Measurements from ENCODE around the gene TOR1AIP2. TPM values are rescaled to one million over a fixed set of nuclear protein-coding genes. Genes with fewer than 3 reads are reported as not detected.

TOR1AIP2 gene
- 40.5 and 48.4 TPM in 2 replicates for polyA plus RNA-seq (2011; rRNA removed)
- 109 and 133 TPM in 2 replicates for polyA minus RNA-seq (2011; rRNA and poly(A)+ RNA removed)

DNA sequence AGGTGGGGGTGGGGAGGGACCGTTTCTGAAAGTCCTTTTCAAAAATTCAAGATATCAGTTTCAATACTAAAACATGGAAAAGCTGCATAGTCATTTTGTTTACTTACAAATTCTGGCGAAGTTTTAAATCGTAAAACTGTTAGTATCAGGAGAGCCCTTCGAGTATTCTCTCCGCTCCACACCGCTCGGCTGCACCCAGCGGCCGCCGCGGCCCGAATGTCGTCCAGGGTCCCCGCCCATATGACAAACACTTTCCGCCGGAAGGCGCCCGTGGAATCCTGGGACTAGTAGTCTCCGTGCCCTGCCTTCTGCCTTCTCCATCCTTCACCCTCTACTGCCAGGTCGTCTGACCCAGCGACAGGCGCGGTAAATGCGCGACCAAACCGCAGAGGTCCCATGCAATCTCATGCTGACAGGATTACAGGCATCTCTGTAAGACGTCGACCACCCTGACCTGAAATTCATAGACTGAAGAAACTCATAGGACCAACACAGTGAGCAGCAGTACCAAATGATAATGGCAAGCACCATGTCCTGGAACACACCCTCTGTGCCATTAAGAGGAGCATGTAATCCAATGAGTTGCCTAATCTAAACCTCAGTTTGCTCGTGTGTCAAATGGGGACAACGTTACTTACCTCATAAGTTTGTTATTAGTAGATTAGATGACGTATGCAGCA, at the start of gene TOR1AIP2:
TOR1AIP2 (minus strand) TSS at position 218 of the 680 bp plus-strand sequence. CDS start 25,138 bp downstream, outside the sequence.
- Histone ChIP-seq H3K4me3 (ENCODE audit: low read depth, low read length) (peak within 1 kb of the TSS; percentile 85), H3K9me3 (ENCODE audit: control insufficient read depth, insufficient read depth, low read length) (no peaks in the 10 kb centered on the region), H3K27me3 (ENCODE audit: control insufficient read depth, insufficient read depth, low read length) (no peaks in the 10 kb centered on the region), H3K27ac (ENCODE audit: low read depth, low read length) (no peak within 1 kb of the TSS)
- ChIA-PET CTCF (interaction anchor here (1.0 to 2.4 kb wide), 3 partner anchors 10 to 325 kb away, joined by 3 to 11 read pairs (median 3); no protein-coding TSS in a partner anchor), POLR2A (interaction anchor here (1.2 kb wide), 1 partner anchor 219 kb away, joined by 3 read pairs; no protein-coding TSS in a partner anchor)
- TF ChIP-seq, protein P1, sequence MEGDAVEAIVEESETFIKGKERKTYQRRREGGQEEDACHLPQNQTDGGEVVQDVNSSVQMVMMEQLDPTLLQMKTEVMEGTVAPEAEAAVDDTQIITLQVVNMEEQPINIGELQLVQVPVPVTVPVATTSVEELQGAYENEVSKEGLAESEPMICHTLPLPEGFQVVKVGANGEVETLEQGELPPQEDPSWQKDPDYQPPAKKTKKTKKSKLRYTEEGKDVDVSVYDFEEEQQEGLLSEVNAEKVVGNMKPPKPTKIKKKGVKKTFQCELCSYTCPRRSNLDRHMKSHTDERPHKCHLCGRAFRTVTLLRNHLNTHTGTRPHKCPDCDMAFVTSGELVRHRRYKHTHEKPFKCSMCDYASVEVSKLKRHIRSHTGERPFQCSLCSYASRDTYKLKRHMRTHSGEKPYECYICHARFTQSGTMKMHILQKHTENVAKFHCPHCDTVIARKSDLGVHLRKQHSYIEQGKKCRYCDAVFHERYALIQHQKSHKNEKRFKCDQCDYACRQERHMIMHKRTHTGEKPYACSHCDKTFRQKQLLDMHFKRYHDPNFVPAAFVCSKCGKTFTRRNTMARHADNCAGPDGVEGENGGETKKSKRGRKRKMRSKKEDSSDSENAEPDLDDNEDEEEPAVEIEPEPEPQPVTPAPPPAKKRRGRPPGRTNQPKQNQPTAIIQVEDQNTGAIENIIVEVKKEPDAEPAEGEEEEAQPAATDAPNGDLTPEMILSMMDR (IDR thresholded peaks at IDR 0.05; ENCODE audit: low read depth, low read length), result no peak
- no peak for DNase-seq (ENCODE audit: low read depth, low spot score)

GRCh38 chr1:179926850-179927205, 49.2 kb upstream of the TOR1AIP2 start:
- no peaks in the 10 kb centered on the region for H3K9me3 ChIP-seq (ENCODE audit: control insufficient read depth, insufficient read depth, low read length)
- POLR2A ChIA-PET, result no interaction called here
- H3K4me3 ChIP-seq (ENCODE audit: low read depth, low read length), result no peak overlapping the region
- TF ChIP-seq, protein P1 (IDR thresholded peaks at IDR 0.05; ENCODE audit: low read depth, low read length), result no peak
- DNase-seq (ENCODE audit: low read depth, low spot score), result no peak
- peak overlapping the region; percentile 22 for H3K27ac ChIP-seq (ENCODE audit: low read depth, low read length)
- CTCF ChIA-PET, result no interaction called here
- no peaks in the 10 kb centered on the region for H3K27me3 ChIP-seq (ENCODE audit: control insufficient read depth, insufficient read depth, low read length)

DNA sequence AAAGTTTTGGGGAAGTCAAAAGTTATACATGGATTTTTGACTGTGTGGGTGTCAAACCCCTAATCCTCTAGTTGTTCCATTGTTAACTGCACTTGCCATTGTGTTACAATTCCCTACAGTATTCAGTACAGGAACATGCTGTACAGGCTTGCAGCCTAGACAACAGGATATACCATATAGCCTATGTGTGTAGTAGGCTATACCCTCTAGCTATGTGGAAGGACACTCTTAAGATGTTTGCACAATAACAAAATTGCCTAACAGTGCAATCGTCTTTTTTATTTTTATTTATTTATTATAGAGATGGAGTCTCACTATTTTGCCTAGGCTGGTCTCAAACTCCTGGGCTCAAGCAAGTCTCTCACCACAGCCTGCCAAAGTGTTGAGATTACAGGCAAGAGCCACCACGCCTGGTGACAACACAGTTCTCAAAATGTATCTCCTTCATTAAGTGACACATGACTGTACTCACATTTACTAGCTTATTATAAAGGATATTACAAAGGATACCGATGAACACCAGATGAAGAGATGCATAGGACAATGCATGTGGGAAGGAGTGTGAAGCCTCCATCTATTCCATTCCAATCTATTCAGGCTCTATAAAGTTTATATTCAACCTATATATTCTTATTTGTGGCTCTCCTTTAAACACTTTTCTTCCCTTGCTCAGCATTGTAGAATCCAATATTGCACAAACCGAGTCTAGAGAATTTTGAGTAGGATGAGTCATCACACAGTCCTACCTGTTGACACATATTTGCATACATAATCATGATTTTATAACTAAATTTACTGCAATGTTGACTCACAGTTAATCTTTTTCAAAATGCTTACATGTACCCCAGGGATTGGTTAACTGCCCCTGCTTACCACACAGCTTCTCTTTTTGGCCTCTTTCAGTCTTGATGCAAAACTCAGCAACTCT, 48.6 kb upstream of the TOR1AIP2 start:
- ChIA-PET CTCF (no interaction called here), POLR2A (no interaction called here)
- H3K27ac ChIP-seq (ENCODE audit: low read depth, low read length), result peak overlapping the region; percentile 22
- DNase-seq (ENCODE audit: low read depth, low spot score), result peak; percentile 13
- H3K27me3 ChIP-seq (ENCODE audit: control insufficient read depth, insufficient read depth, low read length), result no peaks in the 10 kb centered on the region
- TF ChIP-seq, protein P1 (IDR thresholded peaks at IDR 0.05; ENCODE audit: low read depth, low read length), result no peak
- H3K9me3 ChIP-seq (ENCODE audit: control insufficient read depth, insufficient read depth, low read length), result no peaks in the 10 kb centered on the region
- H3K4me3 ChIP-seq (ENCODE audit: low read depth, low read length), result no peak overlapping the region

DNA sequence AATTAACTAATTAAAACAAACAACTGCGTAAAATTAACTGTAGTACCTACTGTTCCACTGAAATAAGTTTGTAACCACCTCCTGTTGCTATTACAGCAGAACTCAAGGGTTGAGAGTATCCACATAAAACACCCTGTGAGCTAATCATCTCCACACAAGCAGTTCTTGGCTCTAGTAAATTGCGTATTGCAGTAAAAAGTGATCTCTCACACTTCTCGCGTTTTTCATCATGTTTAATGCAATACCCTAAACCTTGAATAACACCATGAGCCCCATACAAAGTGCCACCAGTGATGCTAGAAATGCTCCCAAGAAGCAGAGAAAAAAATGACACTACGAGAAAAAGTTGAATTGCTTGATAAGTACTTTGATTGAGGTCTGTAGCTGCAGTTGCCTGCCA, 47.7 kb upstream of the TOR1AIP2 start:
- H3K4me3 ChIP-seq (ENCODE audit: low read depth, low read length), result no peak overlapping the region
- DNase-seq (ENCODE audit: low read depth, low spot score), result no peak
- H3K27ac ChIP-seq (ENCODE audit: low read depth, low read length), result no peak overlapping the region
- TF ChIP-seq, protein P1 (IDR thresholded peaks at IDR 0.05; ENCODE audit: low read depth, low read length), result no peak
- no peaks in the 10 kb centered on the region for H3K9me3 ChIP-seq (ENCODE audit: control insufficient read depth, insufficient read depth, low read length)
- POLR2A ChIA-PET, result no interaction called here
- CTCF ChIA-PET, result no interaction called here
- no peaks in the 10 kb centered on the region for H3K27me3 ChIP-seq (ENCODE audit: control insufficient read depth, insufficient read depth, low read length)

GRCh38 chr1:179924268-179924667, 46.7 kb upstream of the TOR1AIP2 start:
- DNase-seq (ENCODE audit: low read depth, low spot score), result no peak
- POLR2A ChIA-PET, result no interaction called here
- Histone ChIP-seq H3K9me3 (ENCODE audit: control insufficient read depth, insufficient read depth, low read length) (no peaks in the 10 kb centered on the region), H3K4me3 (ENCODE audit: low read depth, low read length) (no peak overlapping the region), H3K27ac (ENCODE audit: low read depth, low read length) (no peak overlapping the region), H3K27me3 (ENCODE audit: control insufficient read depth, insufficient read depth, low read length) (no peaks in the 10 kb centered on the region)
- CTCF ChIA-PET, result no interaction called here
- TF ChIP-seq, protein P1 (IDR thresholded peaks at IDR 0.05; ENCODE audit: low read depth, low read length), result no peak

Measured in AG04450 (cell line).